ENCODE measurements around the gene LDB3.

DNA sequence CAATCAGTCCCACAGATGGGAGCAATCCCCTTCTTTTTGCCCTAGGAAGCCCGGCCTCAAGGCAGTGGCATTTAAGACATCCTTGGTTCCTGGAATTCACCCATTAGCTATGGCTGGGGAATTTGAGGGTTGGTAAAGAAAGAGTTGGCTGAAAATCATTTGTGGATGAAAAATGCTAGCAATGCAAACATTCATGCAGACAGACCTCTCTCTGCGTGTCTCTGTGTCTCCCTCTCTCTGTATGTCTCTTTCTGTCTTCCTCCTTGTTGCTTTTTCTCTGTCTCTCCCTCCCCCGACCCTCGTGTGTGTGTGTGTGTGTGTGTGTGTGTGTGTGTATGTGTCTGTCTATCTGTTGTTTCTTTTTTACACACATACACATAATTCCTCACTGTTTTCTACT, 19.4 kb downstream of the LDB3 start:
- TF ChIP-seq, protein P1, sequence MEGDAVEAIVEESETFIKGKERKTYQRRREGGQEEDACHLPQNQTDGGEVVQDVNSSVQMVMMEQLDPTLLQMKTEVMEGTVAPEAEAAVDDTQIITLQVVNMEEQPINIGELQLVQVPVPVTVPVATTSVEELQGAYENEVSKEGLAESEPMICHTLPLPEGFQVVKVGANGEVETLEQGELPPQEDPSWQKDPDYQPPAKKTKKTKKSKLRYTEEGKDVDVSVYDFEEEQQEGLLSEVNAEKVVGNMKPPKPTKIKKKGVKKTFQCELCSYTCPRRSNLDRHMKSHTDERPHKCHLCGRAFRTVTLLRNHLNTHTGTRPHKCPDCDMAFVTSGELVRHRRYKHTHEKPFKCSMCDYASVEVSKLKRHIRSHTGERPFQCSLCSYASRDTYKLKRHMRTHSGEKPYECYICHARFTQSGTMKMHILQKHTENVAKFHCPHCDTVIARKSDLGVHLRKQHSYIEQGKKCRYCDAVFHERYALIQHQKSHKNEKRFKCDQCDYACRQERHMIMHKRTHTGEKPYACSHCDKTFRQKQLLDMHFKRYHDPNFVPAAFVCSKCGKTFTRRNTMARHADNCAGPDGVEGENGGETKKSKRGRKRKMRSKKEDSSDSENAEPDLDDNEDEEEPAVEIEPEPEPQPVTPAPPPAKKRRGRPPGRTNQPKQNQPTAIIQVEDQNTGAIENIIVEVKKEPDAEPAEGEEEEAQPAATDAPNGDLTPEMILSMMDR (optimal IDR thresholded peaks at IDR 0.05 in 1 of 3, IDR thresholded peaks at IDR 0.05 in 1 of 3, conservative IDR thresholded peaks at IDR 0.05 in 1 of 3; ENCODE audit: extremely low read depth in 1 of 3, insufficient read depth in 2 of 3, low read length in 3 of 3), result no peak
- no peak for TF ChIP-seq EZH2 (IDR thresholded peaks at IDR 0.05; ENCODE audit: low read length)

All from keratinocyte (primary cell).